ENCODE results near the gene TTLL8.

The TTLL8 gene

GRCh38 chr22:50061141-50061823 lies 3.2 kb upstream of the TTLL8 start:
- DNase-seq: no peak

DNA sequence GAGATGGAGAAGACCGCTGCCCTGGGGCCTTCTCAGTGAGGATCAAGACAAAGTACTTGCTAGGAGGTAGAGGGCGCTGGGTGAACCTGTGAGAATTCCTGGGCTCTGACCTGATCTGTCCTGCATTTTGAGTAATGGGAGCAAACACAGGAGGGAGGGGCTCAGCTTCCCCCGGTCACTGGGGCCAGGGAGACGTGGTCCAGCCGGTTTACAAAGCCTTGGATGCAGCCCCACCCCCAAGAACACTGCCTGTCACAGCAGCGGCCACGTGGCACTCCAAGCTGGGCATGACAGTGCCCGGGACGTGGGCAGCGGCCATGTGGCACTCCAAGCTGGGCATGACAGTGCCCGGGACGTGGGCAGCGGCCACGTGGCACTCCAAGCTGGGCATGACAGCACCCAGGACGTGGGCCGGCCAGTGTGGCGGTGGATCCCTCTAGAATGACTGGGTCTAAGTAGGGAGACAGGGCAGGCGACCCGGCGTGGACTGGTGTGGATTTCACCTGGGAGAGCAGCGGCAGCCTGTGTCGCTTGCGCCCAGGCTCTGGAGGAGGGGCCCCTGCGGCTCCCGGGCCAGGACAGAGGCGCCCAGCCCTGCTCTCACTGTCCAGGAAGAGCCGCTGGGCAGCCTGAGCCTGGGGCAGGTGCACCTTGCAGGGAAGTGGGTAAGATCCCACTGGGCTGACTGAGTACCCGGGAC lies 2.5 kb upstream of the TTLL8 start:
- no peak for DNase-seq

DNA sequence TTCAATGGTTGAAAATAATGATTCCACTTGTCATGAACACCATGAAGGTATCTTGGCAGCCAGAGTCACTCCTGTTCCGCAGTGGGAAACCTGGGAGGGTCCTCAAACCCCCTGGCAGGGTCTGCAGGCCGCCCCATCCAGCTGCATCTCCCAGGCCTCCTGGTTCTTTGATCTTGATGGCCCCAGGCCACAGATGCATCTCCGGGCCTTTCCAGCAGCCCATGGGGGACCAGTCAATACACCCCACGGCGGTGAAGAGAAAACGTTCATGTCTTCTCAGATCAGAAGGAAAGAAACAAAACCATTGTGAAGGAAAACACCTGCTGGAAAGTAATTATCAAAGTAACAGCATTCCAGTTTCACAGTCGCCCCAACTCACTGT lies 1.8 kb upstream of the TTLL8 start:
- DNase-seq: no peak

DNA sequence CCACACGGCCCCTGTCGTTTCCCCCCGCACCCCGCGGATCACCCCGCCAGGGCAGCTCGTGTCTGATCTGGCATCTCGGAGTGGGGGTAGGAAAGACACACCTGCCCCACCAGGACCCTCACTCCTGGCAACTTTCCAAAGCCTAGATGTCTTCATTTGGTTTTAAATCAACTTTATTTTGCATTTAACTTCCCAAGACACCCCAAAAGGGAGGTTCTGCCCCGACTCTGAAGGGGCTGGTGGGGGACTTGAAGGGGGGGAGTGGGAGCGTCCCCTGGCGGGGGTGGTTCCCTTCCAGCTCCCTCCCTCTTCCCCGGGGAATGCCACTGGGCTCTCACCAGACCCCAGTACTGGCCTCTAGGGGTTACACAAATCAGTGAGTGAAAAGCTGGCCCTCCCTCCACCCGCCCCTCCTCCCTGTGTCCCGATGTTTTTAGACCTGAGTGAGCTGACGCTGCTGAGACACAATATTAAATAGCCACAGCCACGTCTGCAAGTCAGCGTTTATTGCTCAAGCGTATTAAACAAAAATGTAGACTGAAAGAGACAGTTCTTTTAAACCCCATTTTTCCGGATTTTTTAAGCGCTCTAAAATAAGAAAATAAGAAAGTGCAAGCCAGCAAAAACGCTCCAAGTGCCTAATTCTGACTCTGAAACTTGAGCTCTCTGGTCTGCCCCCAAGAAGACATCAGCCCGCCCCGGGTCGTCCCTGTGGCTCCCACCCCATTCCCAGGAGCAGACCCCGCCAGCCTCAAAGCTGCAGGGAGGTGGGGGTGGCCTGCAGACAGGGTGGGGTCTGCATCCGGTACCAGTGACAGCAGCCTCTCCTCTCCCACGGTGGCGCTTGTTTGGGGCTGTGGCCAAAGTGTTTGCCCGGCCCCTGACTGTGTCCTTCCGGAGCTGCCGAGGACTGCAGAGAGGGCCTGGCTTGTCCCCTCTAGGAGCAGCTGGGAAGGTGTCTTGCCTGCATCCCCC lies 1.1 kb upstream of the TTLL8 start:
- peak; percentile 82 for DNase-seq

- DNase-seq: no peak
Measured at GRCh38 chr22:50057278-50058060, 629 bp downstream of the TTLL8 start.

DNA sequence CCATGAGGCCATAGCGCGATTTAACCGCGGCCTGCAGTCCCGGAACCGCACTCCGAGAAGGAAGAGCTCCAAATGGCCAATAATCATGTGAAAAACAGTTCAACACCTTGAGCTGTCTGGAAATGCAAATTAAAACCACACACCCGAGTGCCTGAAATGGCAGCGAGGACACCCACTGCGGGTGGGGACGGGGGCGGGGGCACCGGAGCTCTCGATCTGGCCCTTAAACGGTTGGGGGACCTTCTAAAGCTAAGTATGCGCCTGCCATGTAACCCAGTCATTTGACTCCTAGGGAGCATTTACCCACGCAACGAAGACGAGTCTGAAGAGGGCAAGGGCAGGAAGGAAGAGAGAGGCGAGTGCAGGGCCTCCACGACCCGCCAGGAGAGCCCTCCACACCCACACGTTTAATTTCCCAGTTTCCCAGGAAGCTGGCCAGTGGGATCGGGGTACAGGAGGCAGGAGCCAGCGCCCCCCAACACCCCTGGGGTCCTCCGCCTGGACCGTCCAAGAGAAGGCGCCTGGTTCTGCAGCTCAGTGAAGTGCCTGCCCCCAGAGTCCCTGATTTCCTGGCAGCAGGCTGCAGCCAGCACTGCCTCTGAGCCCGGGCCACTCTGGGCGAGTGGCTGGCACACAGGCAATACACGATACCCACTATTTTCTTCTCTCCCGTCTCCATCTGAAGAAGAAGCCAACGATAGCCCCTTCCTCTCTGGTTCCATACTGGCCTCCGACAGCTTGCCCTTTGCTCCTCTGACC lies 1.7 kb downstream of the TTLL8 start:
- DNase-seq: no peak

DNA sequence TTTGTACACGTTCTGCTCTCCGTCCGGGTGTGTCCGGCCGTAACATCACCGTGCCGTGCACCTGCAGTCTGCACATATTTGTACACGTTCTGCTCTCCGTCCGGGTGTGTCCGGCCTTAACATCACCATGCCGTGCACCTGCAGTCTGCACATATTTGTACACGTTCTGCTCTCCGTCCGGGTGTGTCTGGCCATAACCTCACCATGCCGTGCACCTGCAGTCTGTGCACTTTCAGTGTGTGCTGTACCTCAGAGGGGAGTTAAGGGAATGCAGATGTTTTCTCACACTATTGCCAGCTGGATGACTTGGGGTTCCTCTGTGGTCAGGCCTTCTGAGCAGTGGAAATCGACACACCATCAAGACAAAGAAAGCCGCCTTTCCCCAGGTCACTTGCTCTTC lies 4.2 kb downstream of the TTLL8 start:
- DNase-seq: no peak

GRCh38 chr22:50051930-50052329 lies 6.2 kb downstream of the TTLL8 start:
- DNase-seq: no peak

GRCh38 chr22:50049299-50050195 lies 8.6 kb downstream of the TTLL8 start:
- no peak for DNase-seq

DNA sequence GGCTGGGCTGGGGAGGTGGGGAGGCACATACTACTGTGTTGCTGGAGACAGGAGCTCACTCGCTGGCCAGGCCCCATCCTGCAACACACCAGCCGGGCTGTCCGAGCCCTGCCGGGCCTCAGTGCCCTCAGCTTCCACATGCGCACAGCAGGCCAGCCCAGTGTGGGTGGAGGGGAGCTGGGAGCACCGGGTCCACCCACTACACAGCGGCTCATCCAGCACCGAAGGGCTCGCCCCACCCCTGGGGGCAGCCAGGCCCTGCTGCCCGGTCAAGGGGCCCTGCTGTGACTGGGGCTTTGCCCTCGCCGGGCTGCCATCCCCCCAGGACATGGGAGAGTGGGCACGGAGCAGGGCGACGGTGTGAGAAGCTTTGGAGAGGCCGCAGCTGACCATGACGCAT lies 9.3 kb downstream of the TTLL8 start:
- DNase-seq: no peak

- no peak for DNase-seq
Measured at GRCh38 chr22:50048061-50048765, 9.9 kb downstream of the TTLL8 start.

GRCh38 chr22:50047346-50047745 lies 10.8 kb downstream of the TTLL8 start:
- DNase-seq: no peak

DNA sequence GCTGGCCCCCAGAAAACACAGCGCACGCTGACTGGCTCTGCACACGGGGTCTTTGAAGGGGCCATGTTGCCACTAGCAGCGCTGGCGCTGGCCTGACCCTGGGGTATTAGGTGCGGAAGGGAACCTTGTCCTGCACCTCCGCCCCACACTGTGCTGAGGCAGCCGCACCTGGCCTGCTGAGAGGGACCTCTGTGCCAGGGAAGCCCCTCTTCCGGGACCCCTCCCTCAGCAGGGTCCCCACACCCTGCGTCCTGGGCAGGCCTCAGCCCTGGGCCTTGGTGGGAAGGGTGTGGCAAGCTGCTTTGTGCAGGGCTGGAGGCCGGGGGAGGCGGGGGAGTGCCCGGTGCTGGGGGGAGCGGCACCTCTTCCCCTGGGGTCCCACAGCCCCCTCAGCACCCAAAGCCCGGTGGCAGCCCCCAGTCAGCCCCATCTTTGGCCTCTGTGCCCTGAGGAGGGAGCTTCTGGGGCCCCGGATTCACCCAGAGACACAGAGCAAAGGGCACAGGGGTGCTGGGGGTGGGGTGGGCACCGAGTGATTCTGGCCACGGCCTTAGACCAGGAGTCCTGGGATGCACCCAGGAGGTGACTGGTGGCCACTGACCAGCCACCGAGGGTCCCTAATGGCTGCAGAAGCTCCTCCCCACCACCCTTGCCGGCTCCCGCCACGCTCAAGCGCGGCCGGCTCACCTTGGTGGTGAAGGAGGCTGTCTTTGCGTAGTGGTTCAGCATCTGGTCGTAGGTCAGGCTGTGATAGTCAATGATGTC lies 11.4 kb downstream of the TTLL8 start:
- no peak for DNase-seq

- DNase-seq: no peak
Measured at GRCh38 chr22:50046019-50046415, 12.1 kb downstream of the TTLL8 start.

DNA sequence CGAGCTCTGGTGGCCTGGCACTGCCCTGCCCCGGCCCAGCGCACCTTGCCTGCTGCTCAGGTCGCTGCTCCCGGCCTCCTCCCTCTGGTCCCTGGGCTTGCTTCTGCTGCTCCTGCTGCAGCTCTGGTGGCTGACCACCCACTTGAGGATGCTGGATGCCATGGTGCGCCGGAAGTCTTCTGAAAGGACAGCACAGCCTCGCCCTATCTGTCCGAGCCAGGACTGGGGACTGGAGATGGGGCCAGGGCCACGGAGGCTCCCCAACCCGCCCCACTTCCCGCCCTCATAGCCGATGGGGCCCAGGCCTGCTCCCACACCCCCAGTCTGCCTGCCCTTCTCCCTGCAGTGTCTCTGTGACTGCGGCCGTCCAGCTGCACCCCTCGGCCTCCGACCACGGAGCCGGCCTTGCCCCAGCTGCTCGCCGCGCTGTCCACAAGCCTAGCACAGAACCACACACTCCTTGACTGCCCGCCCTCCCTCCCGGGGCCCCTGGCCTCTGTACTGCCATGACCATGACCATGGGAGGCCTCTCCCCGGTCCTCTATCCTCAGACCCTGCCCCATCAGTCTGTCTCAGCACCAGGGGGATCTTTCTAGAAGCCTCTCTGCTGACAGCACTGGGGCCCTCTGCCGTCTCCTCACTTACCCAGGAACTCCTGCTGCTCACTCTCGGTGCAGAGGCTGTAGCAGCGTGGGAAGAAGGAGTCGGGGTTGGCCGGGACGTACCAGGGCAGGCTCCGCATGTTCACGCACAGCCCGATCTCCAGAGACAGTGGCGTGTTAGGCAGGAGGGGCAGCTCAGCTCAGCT lies 12.7 kb downstream of the TTLL8 start:
- no peak for DNase-seq

DNA sequence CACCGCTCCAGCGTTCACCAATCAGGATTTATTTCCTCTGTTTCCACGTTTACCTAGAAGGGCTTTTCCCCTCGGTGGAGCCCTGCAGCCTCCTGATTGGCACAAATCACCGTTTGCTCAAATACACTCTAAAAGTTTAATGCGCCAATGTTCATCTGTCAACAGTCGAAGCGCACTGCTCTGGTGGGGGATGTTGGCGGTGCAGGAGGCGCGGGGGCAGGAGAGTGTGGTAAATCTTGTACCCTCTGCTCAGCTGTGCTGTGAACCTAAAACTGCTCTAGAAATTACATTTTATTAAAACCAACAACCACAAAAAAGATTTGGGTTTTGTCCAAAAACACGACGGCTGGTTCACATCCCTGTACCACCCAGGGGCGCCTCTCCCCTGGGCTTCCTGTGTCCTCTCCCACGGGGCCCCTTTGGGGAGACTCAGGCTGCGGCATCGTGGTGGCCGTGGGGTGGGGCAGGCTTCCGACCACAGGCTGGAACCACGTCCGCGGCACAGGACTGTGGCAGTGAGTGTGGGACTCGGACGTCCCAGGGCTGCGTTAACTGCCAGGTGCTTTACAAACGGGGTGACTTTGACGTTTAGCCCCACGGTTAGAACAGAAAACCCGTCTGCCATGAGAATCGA lies 13.5 kb downstream of the TTLL8 start:
- DNase-seq: no peak

- DNase-seq: no peak
Measured at GRCh38 chr22:50041361-50042065, 16.6 kb downstream of the TTLL8 start.
